Non-pigmented ciliary epithelial cell (primary cell): Measurements from ENCODE around the gene KCNK7.
A peak's percentile ranks its signal among the peaks of the same experiment; 100 is the strongest.

Source experiments
- DNase-seq: peaks from one replicate; pipeline ENCODE4 v3.0.0-alpha.2; 2010; ENCODE audit warnings: low read depth

The KCNK7 gene

DNA sequence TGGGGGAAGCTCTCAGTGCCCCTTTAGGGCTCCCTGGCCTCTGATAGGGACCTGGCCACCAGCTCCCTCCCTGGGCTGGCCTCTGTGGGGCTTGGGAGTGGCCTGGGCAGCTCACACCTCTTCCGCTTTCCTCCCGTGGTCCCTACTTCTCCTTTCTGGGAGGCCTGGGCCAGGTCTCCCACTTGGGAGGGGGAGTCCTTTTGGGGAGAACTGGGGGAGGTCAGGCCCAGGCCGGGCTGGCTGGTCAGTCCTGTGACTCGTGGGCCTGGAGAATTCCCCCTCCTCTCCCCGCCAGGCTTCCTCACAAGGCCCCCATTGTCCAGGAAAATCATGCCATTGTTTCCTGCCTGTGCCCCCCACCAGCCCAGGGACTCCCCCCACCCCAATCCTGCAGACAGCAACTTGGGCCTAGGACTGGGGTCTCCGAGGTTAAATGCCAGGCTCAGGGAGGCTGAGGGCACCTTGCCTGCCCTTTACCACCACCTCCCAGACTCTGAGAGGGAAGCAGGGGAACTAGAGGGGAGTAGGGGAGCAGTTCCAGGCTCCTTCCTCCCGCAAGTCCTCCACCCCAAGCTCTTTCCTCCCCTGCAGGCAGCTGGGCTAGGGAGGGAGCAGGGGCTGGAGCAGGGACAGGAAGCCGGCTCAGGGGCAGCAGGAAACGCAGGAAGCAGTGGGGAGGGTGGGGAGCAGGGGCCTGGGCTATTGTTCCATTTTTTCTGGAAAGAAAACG, 15.6 kb upstream of the KCNK7 start:
- no peak for DNase-seq

DNA sequence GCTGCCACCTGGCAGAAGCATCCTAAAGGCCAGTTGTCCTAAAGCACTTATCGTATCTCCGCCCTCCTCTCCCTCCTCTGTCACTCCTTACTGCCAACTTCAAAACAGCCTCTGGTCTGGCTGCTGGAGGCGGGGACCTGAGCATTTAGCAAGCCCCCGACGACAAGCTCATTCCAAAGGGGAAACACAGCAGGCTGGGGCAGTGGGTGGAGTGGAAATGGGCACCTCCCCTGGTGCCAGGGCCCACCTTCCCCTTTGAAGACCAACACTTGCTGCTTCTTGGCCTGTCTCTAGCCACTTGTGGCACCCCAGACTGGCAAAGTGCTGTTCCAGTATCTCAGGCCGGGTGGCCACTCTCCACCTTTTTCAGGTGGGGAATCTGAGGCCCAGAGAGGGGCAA, 14.8 kb upstream of the KCNK7 start:
- DNase-seq = no peak

DNA sequence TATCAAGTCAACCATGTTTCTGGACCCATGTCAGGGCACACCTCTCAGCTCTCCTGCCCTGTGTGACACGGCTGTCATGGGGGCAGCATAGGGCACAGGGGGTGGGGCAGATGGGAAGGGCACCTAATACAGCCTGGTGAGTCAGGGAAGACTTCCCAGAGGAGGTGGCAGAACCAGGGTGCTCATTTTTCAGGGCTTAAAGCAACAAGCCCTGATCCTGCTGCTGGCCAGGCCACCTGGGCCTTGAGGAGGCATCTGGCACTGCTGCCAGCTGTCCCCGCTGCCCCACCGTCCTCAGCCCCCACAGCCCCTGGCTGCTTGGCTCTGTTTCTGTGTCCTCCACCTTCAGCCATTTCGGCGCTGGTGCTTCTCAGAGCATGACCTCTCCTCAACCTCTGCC, 14.1 kb upstream of the KCNK7 start:
- no peak for DNase-seq

DNA sequence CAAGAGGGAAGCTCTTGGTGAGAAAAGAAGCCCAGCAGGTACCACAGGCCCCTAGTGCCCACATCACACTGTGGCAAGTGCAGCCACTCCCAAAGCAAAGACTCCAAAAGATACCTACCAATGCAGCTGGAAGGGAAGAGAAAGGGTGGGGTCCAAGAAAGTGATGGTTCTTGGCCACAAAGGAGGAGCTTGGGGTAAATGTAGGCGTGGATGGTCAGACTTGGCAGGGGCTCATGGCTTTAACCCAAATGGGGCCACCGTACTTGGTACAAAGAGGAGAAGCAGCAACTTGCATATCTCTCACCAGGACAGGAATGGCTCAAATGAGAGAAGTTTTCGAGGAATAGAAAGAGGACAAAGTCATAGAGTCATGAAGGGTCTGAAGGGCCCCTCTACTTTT, 13.6 kb upstream of the KCNK7 start:
- no peak for DNase-seq

DNA sequence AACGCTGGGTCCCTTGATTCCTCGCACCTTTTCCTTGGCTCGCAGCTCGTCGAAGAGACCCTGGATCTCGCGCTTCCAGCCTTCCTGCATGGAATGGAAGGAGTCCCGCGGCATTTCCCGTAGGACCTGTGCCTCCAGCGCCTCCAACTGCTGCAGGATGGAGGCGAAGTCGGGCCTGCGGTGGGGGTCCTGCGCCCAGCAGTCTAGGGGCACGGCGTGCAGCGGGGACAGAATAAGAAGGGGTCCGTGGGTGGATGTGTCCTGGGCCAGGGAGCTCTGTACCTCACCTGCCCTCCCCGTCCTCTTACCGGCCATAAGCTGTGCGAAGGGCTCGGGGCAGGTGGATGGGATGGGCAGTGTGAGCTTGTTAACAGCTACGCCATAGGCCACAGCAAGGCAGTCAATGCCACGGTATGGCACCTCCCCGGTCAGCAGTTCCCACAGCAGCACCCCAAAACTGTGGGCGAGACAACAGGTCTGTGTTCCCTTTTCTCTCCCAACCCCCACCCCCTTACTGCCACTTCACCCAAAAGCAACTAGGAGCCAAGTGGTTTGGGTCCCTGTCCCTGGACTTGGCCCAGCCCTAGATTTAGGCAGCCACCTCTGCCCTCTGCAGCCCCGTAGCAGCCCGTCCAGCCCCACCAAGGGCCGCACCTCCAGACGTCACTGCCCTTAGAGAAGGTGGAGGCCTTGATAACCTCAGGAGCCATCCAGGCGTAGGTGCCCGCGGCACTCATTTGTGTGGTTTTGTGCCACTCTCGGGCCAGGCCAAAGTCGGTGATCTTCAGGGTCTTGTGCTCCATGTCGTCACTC, 12.2 kb upstream of the KCNK7 start:
- no peak for DNase-seq

DNA sequence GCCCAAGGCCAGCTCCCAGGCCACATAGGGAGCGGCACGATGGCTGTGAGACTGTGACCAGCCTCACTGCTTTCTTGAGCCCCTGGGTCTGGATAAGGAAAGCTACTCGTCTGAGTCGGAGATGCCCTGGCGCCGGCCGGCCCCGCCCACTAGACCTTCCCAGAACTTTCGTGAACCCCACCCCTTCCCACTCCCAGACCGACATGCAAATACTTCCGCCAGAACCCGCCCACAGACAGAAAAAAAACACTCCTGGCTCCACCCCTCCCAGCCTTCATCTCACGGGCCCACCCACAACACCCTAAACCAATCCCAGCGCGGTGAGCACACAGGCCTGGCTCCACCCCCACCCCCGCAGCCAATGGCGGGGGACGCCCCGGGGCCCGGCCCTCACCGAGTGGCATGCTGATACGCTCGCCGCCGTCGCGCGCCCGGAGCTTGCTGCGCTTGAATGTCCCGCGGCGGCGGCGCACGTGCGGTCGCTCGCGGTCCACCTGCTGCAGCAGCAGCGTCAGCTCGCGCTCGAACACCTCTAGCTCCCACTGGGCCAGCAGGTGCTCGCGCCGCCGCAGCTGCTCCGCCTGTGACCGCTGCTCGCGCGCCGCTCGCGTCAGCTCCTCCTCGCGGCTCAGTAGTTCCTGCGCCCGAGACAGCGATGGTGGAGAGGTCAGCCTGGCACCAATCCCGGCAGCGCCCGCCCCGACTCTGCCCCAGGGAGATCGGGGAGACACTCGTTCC, 11.4 kb upstream of the KCNK7 start:
- peak; percentile 88 for DNase-seq

DNA sequence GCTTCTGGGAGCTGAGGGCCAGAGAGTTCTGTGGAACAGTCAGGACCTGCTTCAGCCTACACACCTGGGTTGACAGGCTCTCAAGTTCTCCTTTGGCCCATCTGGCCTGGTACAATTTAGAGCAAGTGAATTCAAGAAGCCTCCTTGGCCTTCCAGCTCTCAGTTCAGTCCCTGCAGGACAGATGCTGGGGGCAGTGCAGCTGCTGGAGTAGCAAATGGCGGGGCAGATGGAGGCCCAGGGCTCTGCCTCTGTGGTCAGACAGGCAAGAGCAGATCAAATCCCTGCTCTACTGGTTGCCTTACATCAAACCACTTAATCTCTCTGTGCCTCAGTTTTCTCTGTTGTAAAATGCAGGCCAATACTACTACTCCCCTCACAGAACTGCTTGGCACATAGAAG, 8.7 kb upstream of the KCNK7 start:
- no peak for DNase-seq

DNA sequence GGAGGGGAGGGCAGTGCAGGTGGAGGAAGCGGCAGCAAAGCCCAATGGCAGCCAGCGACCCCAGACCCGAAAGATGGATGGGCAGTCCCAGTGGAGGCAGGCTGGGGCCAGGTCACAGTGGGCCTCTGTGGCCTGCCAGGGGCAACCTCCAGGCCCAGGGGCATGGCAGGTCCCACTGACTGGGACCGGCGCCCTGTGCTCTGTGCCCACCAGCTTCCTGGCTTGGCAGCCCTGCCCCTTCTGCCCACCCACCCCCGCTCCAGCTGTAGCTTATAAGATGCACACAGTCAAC, 4.3 kb upstream of the KCNK7 start:
- no peak for DNase-seq

DNA sequence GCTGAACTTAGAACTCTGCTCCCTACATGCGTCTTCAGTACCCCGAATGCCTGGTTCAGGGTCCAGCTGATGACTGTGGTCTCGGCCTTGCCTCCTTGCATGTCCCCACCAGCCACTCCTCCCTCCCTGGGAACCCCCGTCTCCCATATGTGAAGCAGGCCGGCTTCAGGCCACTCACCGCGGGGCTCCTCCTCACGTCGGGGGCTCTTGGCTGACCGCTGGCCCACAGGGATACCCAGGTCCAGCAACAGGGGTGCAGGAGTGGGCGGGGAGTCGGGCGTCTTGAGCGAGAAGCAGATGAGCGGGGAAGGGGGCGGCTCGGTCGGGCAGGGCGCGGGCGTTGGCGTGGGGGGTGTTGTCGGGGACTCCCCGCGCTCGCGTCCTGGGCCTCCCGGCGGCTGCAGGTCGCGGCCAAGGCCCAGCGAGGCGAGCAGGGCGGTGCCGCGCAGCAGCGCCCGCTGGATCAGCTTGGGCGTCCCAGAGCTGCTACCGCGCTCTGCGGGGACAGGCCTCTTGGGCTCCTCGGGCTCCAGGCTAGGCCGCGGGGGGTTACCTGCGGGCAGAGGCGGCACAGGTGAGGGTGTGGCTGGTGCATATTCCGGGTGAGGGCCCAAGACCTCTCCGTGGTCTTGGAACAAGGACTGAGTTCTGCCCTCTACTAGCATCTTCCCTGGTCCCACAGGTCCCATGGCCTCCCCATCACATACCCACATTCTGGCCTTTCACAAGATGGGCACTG, 3.8 kb upstream of the KCNK7 start:
- no peak for DNase-seq

DNA sequence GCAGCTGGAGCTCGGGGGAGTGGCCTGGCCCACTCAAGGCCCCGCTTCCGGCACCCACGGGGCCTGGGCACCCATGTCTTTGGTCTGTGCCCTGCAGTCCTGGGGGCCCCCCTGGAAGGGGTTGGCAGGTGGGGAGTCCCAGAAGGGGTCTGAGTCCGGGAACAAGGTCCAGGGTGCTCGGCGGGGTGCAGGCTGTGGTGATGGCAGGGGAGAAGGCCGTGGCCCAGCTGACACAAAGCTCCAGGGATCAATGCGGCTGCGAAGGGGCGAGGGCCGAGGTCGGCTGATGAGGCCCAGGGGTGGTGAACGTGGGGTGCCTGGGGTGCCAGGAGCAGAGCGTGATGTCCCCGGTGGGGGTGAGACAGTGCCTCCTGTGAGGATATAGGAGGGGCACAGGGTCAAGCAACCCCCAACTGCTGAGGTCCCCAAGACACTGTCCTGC, 2.7 kb upstream of the KCNK7 start:
- no peak for DNase-seq

DNA sequence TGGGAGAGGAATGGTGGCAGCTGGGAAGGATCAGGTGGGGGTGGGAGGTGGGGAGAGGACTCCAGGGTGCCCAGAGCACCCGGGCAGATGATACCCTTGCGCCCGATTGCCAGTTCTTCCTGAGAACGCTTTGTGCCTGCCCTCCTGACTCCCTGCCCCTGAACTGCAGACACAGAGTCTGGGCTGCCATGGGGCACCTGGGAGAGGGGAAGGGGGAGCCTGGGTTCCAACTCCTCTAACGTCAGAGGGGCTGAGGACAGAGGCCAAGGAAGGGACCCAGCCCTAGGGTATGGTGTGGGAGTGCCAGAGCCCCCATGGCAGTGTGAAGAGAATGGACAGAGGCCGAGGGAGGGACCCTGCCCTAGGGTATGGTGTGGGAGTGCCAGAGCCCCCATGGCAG, 920 bp upstream of the KCNK7 start:
- no peak for DNase-seq

DNA sequence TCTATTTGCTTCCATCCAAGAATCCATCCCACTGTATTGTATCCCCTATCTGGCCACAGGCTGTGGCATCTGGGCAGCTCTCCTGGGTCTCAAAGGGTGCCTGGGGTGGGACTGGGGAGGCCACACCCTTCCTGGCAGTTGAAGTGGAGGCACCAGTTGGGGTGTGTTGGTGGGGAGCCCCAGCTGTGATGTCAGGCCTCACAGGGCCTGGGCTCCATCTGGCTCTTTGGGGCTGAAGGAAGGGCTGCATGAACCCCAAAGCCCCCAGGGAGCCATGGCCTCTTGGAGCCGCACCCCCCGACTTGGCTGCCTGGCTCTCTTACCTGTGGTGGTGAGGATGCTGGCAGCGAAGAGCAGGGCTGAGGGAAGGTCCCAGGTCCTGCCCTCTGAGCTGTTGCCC, 469 bp downstream of the KCNK7 start:
- no peak for DNase-seq

DNA sequence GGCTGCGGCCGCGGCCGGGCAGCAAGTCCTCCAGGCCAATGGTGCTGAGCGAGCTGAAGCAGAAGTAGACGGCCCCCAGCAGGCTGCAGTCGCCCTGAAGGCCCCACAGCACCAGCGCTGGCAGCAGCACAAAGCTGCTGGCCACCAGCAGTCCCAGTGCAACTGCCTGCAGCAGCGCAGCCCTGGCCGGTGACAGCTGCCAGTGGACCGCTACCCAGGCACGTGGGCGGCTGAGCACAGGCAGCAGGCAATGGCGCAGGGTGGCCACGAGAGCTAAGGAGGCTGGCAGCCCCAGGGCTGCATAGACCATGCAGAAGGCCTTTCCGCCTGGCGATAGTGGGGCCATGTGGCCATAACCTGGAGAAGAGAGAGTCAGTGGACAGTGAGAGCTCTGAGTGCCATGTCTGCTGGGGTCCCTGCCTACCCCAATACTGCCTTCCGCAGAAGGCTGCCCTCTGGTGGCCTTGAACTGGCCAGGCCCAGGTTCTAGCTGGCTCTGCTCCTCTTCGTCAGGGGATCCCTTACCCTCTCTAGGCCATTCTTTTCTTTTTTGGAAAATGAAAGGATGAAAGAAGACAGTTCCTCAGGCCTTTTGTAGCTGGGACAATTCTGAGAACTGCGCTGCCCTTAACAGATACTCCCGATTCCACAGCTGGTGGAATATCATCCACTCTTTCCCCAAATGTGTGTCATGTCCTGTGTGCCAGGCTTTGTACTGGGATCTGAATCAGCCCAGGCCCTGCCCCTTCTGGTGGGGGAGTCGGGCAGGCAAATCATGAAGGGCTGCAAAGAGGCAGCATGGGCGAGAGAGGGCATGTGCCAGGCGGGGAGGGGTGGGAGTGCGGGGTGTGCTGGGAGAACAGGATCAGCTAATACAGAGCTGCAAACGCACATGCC, 1.8 kb downstream of the KCNK7 start:
- no peak for DNase-seq

DNA sequence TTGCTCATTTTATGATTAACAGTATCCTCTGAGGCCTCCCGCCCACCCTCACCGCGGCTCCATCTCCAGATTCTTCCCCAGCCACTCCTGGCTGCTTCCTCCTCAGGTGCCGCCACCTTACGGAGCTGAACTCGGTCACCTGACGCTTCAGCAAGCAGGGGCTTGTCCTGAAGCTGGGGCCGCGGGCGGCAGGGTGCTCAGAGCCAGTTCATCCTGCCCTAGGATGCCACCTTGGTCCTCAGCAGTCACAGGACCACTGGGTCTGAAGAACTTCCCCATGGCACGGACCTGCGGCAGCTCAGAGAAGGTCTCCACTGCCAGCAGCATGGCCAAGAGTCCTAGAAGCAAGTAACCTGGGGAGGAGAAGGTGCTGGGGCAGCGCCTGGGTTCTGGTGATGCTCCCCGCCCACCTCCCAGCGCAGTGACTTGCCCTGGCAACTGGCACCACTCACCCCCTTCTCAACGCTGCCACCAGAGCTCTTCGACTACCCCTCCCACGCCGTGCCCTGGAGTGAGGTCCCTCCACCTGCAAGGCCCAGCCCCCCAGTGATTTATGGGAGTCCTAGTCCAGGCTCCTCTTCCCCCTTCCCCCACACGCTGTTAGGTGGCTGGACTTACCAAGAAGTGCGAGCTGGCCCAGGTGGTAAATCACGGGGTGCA, 2.6 kb downstream of the KCNK7 start:
- DNase-seq = no peak

DNA sequence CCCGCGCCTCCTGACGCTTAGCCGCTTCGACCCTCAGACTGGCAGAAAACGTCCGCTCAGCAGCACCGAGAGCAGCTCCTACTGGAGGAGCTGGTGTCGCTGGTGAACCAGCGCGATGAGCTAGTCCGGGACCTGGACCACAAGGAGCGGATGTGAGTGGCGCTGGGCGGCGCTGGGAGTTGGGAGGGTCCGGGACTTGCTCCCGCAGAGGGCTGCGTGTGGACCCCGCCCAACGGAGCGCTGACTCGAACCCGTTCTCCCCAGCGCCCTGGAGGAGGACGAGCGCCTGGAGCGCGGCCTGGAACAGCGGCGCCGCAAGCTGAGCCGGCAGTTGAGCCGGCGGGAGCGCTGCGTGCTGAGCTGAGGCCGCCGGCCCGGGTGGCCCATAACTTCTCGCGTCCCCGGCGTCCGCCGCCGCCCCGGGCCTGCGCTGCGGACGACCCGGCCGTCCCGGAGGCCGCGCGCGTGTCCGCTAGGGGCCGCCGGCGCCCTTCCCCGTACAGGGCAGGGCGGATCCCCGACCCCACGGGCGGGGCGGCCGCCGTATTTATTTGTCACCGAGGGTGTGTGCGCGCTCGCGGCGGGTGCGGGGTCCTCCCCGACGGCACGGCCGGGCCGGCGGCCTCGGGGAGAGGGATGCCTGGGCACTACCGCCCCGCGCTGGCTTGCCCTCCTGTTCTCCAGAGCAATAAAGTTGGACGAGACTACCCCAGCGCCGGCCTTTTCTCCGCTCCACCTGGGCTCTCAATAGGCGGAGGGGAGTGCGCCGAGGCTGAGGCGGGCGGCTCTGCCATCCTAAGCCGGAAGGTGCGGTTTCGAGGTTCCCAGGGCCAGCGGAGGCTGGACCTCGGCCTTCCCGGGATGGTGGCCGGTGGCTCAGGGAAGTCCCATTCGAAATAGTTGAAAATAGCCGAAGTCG, 3.4 kb downstream of the KCNK7 start:
- DNase-seq = no peak

DNA sequence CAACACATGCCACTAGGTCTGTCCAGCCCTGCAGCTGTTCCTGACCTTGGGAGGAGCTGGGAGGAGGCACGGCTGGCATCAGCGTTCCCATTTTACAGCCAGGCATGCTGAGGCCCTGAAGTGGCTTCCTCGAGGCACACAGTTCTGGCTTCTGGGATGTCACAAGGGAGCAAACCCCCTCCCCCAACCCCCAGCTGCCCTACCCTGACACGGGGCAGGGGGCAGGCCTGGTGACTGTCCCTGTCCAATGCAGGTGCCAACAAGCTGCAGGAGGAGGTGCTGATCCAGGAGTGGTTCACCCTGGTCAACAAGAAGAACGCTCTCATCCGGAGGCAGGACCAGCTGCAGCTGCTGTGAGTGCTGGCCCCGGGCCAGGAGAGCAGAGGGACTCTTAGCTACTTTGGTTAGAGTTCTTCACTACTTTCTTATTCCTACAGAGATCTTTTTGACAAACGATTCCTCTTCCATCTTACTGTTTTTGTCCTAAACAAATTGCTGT, 5.3 kb downstream of the KCNK7 start:
- no peak for DNase-seq

DNA sequence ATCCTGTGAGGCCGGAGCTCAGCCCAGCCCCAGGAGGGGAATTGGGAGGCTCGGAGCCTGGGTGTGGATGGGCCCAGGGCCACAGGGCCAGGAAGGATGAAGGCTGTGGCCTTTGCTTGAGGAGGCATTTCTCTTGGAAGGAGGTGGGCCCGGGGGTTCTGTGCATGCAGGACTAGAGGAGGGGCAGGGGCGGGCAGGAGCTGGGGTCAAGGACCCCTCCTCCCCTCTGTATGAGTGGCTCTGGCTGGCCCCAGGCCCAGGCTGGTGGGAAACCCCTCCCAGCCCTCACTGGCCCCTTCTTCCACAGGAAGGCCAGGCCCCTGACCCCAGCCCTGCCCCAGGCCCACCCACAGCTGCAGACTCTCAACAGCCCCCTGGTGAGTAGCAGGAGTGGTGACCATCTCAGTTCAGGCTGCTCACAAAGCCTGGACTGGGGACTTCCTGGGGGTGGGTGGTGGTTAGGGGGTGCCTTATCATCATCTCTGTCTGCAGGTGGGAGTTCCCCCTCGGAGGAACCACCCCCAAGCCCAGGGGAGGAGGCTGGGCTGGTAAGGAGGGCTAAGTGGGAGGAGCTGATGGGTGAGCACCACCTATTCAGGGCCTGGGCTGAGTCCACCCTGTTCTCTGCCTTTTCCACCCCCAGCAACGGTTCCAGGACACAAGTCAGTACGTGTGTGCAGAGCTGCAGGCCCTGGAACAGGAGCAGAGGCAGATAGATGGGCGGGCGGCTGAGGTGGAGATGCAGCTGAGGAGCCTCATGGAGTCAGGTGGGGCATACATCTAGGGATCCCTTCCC, 6.0 kb downstream of the KCNK7 start:
- DNase-seq = no peak

DNA sequence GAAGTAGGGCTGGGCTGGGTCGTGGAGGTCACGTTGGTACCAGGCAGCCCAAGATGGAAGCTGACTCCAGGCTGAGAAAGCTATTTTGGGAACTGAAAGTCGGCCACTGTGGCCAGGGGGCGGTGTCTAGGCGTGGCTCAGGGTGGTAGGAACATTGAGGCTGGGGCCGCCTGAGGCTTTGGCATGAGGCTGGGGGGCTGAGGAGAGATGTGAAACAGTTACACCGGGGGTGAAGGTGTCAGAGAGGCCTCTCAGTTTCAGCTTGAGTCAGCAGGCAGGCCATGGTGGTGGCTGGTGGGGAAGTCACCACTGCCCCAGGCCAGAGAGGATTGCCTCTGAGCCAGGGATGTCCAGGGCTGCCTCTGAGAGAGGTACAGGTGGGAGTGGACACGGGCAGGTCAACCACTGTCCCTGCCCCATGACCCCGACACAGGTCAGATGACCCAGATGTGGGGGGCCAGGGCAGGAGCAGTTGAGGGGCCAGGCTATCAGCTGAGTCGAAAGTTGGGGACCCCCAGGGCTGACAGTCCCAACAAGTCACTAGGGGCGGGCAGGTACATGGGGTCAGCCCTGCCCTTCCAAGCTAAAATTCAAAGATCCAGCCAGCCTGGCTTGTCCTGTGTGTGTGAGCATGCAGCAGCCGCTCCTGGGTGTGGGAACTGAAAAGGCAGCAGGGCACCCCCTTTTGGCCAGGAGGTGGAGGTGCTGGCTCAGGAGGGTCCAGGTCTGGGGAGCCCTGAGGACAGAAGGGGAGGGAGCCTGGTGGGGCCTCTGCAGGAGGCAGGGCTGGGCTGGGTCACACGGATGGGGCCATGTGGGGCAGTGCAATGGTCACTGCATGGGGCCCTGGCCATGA, 7.2 kb downstream of the KCNK7 start:
- DNase-seq = no peak
